Mesodermal cell (in vitro differentiated cells): ENCODE results near the gene NUDT4.

Experiments
- H3K27ac ChIP-seq: 2 replicates; pipeline ENCODE4 v1.7.0; 2013; ENCODE audit warnings: mild to moderate bottlenecking, low read depth, low read length, moderate library complexity; ENCODE audit not compliant: severe bottlenecking
- H3K36me3 ChIP-seq: 2 replicates; pipeline ENCODE4 v1.7.1; 2013; ENCODE audit warnings: mild to moderate bottlenecking, low read length, moderate library complexity; ENCODE audit not compliant: control insufficient read depth, insufficient read depth
- H3K4me1 ChIP-seq: one replicate; pipeline ENCODE4 v1.7.1; 2013; ENCODE audit warnings: mild to moderate bottlenecking, low read length; ENCODE audit not compliant: insufficient read depth, control insufficient read depth, poor library complexity, severe bottlenecking
- H3K4me3 ChIP-seq: 2 replicates; pipeline ENCODE4 v1.7.0; 2013; ENCODE audit warnings: low read length, control low read depth, mild to moderate bottlenecking; ENCODE audit not compliant: insufficient read depth, poor library complexity, severe bottlenecking; ENCODE audit errors: extremely low read depth
- H3K9me3 ChIP-seq: 2 replicates; pipeline ENCODE4 v1.7.1; 2013; ENCODE audit warnings: mild to moderate bottlenecking, low read length, moderate library complexity; ENCODE audit not compliant: control insufficient read depth
- WGBS, 2 experiments: methylation state at CpG; one replicate each; pipeline ENCODE4 v1.1.5; 2013; ENCODE audit warnings: missing lambda C conversion rate in 2 of 2; ENCODE audit not compliant: insufficient coverage in 2 of 2; 5-methylcytosine and 5-hydroxymethylcytosine counted together

NUDT4 gene

DNA sequence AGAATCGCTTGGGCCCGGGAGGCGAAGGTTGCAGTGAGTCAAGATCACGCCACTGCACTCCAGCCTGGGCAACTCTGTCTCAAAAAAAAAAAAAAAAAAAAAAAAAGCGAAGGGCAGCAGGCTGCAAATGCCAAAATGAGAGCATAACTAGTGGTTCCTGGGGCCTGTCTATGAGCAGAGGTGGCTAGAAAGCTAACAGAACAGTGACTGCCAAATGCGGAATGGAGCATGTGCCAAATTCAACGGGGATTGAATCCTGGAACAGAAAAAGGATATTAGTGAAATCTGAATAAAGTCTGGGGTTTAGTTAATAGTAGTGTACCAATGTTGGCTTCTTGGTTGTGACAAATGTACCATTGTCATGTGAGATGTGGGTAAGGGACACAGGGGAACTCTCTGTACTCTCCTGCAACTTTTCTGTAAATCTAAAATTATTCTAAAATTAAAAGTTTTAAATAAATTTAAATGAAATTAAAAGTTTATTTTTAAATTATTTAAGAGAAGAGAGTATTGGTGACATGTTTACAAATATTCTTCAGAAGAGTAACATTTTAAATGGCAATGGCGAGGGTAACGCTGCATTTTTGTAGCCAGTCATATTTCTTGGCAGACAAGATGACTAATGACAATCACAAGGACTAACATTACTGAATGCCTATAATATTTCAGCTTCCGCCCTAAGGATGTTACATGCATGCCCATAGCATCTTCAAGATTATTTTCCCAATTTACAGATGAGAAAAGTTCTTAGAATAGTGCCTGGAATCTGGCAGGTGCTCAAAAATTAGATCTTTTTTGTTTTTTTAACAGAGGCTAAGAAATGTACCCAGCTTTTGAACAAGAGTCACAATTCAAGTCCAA is 28.9 kb upstream of the NUDT4 start:
- Histone ChIP-seq H3K36me3 (no peaks in the 10 kb centered on the region), H3K9me3 (no peaks in the 10 kb centered on the region), H3K4me3 (no peak overlapping the region), H3K4me1 (no peaks in the 10 kb centered on the region), H3K27ac (no peak overlapping the region)
- 96 to 100% methylated on average over 5 to 7 of the region's 10 CpGs for WGBS, 2 experiments

DNA sequence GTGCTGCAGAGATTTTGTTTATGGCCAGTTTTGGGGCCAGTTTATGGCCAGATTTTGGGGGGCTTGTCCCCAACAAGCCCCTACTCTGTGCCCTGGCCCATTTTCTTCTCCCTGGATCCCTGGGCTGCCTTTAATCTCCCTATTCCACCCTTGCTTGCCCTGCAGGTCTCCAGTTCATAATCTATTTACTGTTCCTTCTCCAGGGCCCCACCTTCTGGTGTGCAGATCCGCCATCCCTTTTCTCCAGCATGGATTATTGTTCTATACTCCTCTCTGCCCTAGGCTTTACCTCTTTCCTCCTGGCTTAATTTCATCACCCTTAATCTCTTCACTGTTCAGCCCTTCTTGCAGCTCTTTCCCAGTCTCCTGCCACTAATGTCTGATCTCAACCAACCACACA is 26.0 kb upstream of the NUDT4 start:
- Histone ChIP-seq H3K4me1 (no peaks in the 10 kb centered on the region), H3K9me3 (no peaks in the 10 kb centered on the region), H3K27ac (no peak overlapping the region), H3K36me3 (no peaks in the 10 kb centered on the region), H3K4me3 (no peak overlapping the region)
- 71 to 89% methylated on average over 1 of the region's 1 CpG for WGBS, 2 experiments

DNA sequence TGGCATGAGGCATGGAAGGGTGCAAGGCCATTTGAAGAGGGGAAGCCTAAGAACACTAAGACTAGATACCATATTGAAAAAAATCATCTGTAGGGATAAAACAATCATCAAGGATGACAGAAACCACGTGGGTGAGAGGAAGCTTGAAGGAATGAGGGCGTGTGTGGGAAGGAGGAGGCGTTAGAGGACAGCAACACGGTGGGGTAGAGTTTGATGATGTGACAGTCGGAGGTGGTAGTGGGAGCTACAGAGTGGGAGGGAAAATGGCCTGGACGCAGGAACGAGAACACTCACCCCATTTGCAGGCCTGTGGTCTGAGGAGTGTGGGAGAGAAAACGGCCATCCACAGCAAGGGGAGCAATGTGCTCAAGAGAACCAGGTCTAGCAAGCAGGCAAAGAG is 25.4 kb upstream of the NUDT4 start:
- no peaks in the 10 kb centered on the region for H3K4me1 ChIP-seq
- H3K36me3 ChIP-seq, result no peaks in the 10 kb centered on the region
- WGBS, 2 experiments, result 76 to 83% methylated on average over 8 of the region's 8 CpGs
- H3K9me3 ChIP-seq, result no peaks in the 10 kb centered on the region
- no peak overlapping the region for H3K4me3 ChIP-seq
- H3K27ac ChIP-seq, result no peak overlapping the region

DNA sequence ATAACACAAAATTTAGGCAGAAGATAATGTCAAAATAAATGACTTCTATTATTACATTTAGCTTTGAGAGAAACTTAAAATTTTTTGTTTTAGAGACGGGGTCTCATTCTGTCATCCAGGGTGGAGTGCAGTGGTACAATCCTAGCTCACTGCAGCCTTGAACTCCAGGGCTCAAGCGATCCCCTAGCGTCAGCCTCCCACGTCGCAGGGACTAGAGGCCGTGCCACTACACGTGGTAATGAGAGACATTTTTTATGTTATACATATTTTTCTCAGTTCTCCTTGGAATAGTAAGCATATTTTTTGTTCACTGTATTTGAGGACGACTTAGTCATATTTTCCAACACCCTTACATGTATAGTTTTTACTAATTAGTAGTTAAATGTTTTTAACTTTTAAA is 21.5 kb upstream of the NUDT4 start:
- Histone ChIP-seq H3K4me3 (no peak overlapping the region), H3K4me1 (no peaks in the 10 kb centered on the region), H3K27ac (no peak overlapping the region), H3K36me3 (no peaks in the 10 kb centered on the region), H3K9me3 (no peaks in the 10 kb centered on the region)
- 50% methylated on average over 1 of the region's 8 CpGs; no CpG with 5 or more reads in 1 of the 2 experiments for WGBS, 2 experiments

DNA sequence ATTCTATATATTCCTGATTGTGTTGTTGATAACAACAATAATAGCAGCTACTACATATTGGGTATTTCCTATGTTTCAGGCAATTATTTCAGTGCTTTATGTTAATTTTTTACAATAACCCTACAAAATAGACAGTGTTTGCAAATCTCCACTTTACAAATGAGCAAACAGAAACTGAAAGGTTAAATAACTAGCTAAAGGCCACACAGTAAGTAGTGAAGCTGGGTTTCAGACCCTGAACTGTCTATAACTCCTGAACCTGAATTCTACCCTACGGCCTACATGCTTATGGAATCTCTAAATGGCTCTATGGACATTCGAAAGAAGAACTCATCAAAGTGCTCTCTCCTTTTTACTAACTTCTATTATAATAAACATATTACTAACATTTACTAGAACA is 19.7 kb upstream of the NUDT4 start:
- Histone ChIP-seq H3K4me3 (no peak overlapping the region), H3K9me3 (no peaks in the 10 kb centered on the region), H3K36me3 (no peaks in the 10 kb centered on the region), H3K4me1 (no peaks in the 10 kb centered on the region), H3K27ac (no peak overlapping the region)
- WGBS, 2 experiments, result 100% methylated on average over 1 of the region's 2 CpGs; no CpG with 5 or more reads in 1 of the 2 experiments

DNA sequence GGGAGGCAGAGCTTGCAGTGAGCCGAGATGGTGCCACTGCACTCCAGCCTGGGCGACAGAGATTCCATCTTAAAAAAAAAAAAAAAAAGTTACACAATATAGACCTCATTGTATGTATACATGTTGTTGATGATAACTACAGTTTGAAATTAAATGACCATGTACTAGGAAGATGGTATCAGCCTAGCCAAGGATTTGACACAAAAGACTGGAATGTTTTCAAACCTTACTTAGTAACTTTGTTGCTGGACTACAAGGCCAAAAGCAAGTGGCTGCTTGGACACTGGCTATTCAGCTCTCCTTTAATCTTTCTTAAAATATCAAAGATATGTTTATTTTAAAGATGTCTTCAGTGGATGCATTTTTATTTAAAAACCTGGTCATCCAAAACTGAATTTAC is 18.9 kb upstream of the NUDT4 start:
- WGBS, 2 experiments, result no CpG with 5 or more reads among the region's 2 CpGs
- Histone ChIP-seq H3K9me3 (no peaks in the 10 kb centered on the region), H3K4me1 (no peaks in the 10 kb centered on the region), H3K4me3 (no peak overlapping the region), H3K27ac (no peak overlapping the region), H3K36me3 (no peaks in the 10 kb centered on the region)

DNA sequence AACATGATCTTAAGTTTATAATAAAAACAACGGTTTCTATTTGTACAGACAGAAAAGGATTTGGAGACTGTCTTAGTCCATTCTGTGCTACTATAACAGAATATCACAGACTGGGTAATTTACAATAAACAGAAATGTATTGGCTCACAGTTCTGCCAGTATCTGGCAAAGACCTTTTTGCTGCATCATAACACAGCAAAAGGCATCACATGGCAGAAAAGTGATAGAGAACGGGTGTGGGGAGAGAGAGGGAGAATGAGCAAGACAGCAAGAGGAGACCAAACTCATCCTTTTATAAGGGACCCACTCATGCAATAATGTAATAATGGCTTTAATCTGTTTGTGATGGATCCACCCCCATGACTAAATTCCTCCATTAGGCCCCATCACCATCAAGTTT is 17.0 kb upstream of the NUDT4 start:
- no peaks in the 10 kb centered on the region for H3K36me3 ChIP-seq
- H3K27ac ChIP-seq, result no peak overlapping the region
- WGBS, 2 experiments, result 83% methylated on average over 1 of the region's 2 CpGs; no CpG with 5 or more reads in 1 of the 2 experiments

DNA sequence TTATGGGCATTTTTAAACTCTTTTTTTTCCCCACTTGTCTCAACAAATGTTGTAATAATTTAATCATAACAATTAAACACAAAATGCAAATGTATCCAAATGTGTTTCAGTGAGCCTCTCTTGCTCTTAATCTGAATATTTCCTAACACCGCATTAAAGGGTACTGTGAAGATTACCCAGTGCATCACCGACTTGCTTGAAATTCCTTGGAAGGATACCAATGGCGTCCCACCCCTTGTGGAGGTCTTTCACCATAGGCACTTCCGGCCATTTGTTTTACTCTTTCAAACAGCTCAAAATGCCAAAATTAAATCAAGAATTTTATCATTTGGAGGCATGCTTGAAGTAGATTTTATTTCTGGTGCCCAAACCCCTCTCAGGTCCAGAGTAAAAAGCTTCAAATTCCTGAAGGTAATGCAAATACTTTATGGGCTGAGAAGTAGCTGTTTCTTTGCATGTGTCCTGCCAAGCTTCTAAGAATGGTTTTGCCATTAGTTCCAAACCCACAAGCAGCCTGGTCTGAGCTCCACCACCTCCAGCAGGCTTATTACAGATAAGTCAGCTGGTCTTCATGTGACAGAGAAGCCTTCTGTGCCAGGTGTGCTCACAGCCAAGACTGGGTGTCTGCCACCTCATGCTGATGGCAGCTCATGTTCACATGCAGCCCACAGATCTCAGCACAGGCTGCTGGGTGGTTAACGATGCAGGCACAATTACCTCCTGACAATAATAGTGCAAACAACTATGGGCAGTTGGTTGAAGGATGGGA is 16.4 kb upstream of the NUDT4 start:
- WGBS, 2 experiments, result 90 to 94% methylated on average over 3 to 4 of the region's 5 CpGs
- H3K36me3 ChIP-seq, result no peaks in the 10 kb centered on the region
- H3K4me3 ChIP-seq, result no peak overlapping the region
- H3K4me1 ChIP-seq, result no peaks in the 10 kb centered on the region
- no peak overlapping the region for H3K27ac ChIP-seq
- no peaks in the 10 kb centered on the region for H3K9me3 ChIP-seq

More for the DNA sequence above, 17.0 kb upstream of the NUDT4 start:
- H3K9me3 ChIP-seq, result no peaks in the 10 kb centered on the region
- no peaks in the 10 kb centered on the region for H3K4me1 ChIP-seq
- H3K4me3 ChIP-seq, result no peak overlapping the region

GRCh38 chr12:93363841-93364297 is 13.9 kb upstream of the NUDT4 start:
- Histone ChIP-seq H3K36me3 (no peaks in the 10 kb centered on the region), H3K9me3 (no peaks in the 10 kb centered on the region), H3K27ac (no peak overlapping the region), H3K4me1 (no peaks in the 10 kb centered on the region), H3K4me3 (no peak overlapping the region)
- WGBS, 2 experiments, result no CpG with 5 or more reads among the region's 3 CpGs

DNA sequence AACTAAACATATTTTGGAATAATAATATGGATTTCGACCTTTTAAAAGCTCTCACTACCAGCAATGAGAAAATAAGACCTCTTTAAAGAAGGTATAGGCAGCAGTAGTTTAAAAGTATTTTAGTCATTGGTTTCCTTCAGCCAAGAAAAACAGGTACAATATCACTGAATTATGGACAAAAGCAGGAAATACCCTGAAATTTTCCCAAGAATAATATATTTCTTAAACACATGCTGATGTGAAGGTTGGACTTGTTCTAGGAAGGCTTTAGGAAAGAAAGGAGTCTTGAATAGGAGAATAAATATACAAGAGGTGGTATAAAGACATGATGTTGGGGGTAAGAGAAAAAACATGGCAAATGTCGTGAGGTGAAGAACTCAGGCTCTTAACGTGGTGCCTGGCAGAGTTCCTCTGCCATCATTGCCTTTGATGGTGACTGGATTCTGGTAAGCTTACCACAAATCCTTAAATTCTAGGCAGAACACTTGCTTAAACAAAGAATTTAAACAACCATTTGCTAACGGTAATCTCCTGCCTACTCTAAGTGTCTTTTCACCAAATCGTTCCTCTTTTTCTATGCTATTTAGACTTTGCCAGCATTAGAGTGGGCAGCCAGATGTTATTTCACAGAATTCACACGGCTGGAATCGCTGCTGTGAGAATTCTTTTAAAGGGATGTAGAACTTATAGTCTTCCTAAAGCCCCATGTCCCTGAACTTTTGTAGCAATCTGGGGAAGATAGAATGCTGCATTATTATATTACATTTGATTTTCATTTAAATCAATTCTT is 11.9 kb upstream of the NUDT4 start:
- Histone ChIP-seq H3K36me3 (peaks cover 1% of the 10 kb centered on the region), H3K4me3 (no peak overlapping the region), H3K27ac (no peak overlapping the region), H3K4me1 (no peaks in the 10 kb centered on the region), H3K9me3 (no peaks in the 10 kb centered on the region)
- 82 to 92% methylated on average over 2 to 4 of the region's 7 CpGs for WGBS, 2 experiments
